Osteoblast (primary cell): ENCODE results near the gene IL24. TPM values are rescaled to one million over a fixed set of nuclear protein-coding genes. Genes with fewer than 3 reads are reported as not detected.
A peak's percentile ranks its signal among the peaks of the same experiment; 100 is the strongest.

Experiments used
- DNase-seq: peaks from one replicate; pipeline ENCODE4 v3.0.0; 2011; ENCODE audit warnings: low spot score, mixed read lengths; ENCODE audit not compliant: insufficient read length; ENCODE audit errors: missing footprints
- H2AFZ ChIP-seq: 2 replicates; pipeline ENCODE4 v1.6.0; 2011; ENCODE audit warnings: mild to moderate bottlenecking, low read length
- H3K27ac ChIP-seq: 2 replicates; pipeline ENCODE4 v1.5.1; 2011; ENCODE audit warnings: mild to moderate bottlenecking, low read depth, low read length, moderate library complexity
- H3K27me3 ChIP-seq: 2 replicates; pipeline ENCODE4 v1.6.0; 2012; ENCODE audit warnings: mild to moderate bottlenecking, control low read depth, inconsistent platforms, low read length, moderate library complexity; ENCODE audit not compliant: insufficient read depth
- H3K36me3 ChIP-seq: 2 replicates; pipeline ENCODE4 v1.5.1; 2011; ENCODE audit warnings: mild to moderate bottlenecking, low read length, control low read depth, moderate library complexity; ENCODE audit not compliant: insufficient read depth
- H3K4me1 ChIP-seq: 2 replicates; pipeline ENCODE4 v1.5.1; 2011; ENCODE audit warnings: mild to moderate bottlenecking, low read length, control low read depth, moderate library complexity; ENCODE audit not compliant: insufficient read depth
- H3K4me2 ChIP-seq: 2 replicates; pipeline ENCODE4 v1.6.0; 2011; ENCODE audit warnings: mild to moderate bottlenecking, low read length; ENCODE audit not compliant: insufficient read depth
- H3K4me3 ChIP-seq: fragments of 200-600 bp; sonication (generic); 3 replicates; pipeline ENCODE4 v1.5.1; 2012; ENCODE audit warnings: mild to moderate bottlenecking, low read length, inconsistent platforms; ENCODE audit not compliant: insufficient read depth
- H3K79me2 ChIP-seq: 2 replicates; pipeline ENCODE4 v1.6.0; 2012; ENCODE audit warnings: mild to moderate bottlenecking, low read length, control low read depth, inconsistent platforms; ENCODE audit not compliant: insufficient read depth
- H3K9me3 ChIP-seq: 2 replicates; pipeline ENCODE4 v1.5.1; 2011; ENCODE audit warnings: low read depth, low read length, control low read depth
- H4K20me1 ChIP-seq: 2 replicates; pipeline ENCODE4 v1.6.0; 2012; ENCODE audit warnings: mild to moderate bottlenecking, low read length, control low read depth; ENCODE audit not compliant: insufficient read depth
- total RNA-seq: library from RNA; depleted of rRNA; stranded (reverse); fragments of >200 nt; gene quantifications from 2 replicates; pipeline ENCODE4 v1.2.3, GENCODE V29; 2012
- TF ChIP-seq, protein P1 (sequence below): IDR thresholded peaks from 2 replicates; pipeline ENCODE4 v1.5.1; 2011; ENCODE audit warnings: mild to moderate bottlenecking, low read depth, low read length, moderate library complexity; ENCODE audit errors: extremely low read depth

Gene IL24
- total RNA-seq, 1 donor = not detected

DNA sequence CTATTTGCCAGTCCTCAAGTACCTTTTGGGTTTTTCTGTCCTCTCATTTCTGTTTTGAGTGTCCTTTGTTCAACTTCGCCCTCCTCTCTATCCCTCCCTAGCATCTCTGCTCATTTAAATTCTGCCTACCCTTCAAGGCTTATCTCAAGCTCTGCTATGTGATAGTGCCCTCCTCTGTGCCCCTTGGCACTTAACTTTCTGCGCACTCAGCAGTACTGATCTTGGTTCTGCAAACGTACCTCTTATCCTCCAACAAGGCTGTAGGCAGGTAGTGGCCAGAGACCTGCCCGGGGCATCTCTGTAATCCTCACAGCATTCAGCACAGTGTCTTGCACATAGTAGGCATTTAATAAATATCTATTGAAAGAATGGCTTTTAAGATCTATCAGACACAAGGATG, 37.1 kb upstream of the IL24 start:
- Histone ChIP-seq H4K20me1 (no peaks in the 10 kb centered on the region), H3K4me1 (peaks cover 2% of the 10 kb centered on the region), H3K27me3 (peaks cover 36% of the 10 kb centered on the region), H3K36me3 (no peaks in the 10 kb centered on the region), H3K79me2 (no peaks in the 10 kb centered on the region), H3K4me2 (no peak overlapping the region), H3K9me3 (no peaks in the 10 kb centered on the region), H2AFZ (no peak overlapping the region), H3K27ac (no peak overlapping the region), H3K4me3 (no peak overlapping the region)
- DNase-seq = no peak
- TF ChIP-seq, protein P1, sequence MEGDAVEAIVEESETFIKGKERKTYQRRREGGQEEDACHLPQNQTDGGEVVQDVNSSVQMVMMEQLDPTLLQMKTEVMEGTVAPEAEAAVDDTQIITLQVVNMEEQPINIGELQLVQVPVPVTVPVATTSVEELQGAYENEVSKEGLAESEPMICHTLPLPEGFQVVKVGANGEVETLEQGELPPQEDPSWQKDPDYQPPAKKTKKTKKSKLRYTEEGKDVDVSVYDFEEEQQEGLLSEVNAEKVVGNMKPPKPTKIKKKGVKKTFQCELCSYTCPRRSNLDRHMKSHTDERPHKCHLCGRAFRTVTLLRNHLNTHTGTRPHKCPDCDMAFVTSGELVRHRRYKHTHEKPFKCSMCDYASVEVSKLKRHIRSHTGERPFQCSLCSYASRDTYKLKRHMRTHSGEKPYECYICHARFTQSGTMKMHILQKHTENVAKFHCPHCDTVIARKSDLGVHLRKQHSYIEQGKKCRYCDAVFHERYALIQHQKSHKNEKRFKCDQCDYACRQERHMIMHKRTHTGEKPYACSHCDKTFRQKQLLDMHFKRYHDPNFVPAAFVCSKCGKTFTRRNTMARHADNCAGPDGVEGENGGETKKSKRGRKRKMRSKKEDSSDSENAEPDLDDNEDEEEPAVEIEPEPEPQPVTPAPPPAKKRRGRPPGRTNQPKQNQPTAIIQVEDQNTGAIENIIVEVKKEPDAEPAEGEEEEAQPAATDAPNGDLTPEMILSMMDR = no peak

DNA sequence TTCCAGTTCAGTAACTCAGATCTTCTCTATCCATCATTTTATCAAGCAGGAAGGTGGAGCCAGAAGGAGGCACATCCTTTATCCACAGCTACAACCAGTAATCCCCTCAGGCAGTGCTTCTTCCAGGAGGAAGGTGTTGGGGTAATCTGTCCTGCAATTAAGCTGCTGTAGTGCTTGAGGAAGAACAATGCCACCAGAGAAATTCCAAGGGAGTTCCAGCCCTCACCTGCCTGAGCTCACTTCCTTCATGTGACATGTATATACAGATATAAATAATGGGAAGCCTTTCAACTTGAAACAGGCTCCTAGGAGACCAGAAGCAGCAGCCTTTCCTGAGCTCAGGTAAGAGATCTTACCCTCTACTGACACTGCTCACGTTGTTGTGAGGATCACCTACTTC, 34.0 kb upstream of the IL24 start:
- no peak for DNase-seq
- H3K9me3 ChIP-seq = no peaks in the 10 kb centered on the region
- H2AFZ ChIP-seq = no peak overlapping the region
- no peaks in the 10 kb centered on the region for H4K20me1 ChIP-seq
- H3K4me2 ChIP-seq = no peak overlapping the region
- H3K4me1 ChIP-seq = peaks cover 4% of the 10 kb centered on the region
- peaks cover 32% of the 10 kb centered on the region for H3K27me3 ChIP-seq
- no peaks in the 10 kb centered on the region for H3K79me2 ChIP-seq
- H3K4me3 ChIP-seq = no peak overlapping the region
- TF ChIP-seq, protein P1 = no peak
- H3K27ac ChIP-seq = no peak overlapping the region
- H3K36me3 ChIP-seq = no peaks in the 10 kb centered on the region

DNA sequence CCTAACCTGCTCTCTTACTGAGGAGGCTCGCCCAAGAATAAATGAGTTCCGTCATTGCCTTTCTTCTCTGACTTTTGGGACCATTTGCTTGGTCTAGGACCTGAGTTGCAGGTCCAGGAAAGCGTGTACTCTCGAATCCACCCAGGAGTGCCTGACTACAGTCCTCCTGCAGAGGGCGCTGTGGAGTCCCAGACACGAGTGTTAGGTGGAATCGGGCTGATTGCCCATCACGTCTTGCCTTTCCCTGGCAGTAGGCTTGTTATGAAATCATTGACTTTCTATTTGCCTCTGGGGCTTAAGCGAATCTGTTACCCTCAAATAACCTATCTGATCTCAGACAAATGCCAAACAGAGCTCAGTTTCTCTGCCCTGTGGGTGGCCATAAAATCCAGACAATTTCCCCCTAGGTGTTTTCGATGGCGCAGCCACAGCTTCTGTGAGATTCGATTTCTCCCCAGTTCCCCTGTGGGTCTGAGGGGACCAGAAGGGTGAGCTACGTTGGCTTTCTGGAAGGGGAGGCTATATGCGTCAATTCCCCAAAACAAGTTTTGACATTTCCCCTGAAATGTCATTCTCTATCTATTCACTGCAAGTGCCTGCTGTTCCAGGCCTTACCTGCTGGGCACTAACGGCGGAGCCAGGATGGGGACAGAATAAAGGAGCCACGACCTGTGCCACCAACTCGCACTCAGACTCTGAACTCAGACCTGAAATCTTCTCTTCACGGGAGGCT, 32.1 kb upstream of the IL24 start, which contains the start of gene IL20:
Gene IL20, plus strand, starts transcription at position 685 of the 733 bp plus-strand sequence. CDS start 230 bp downstream, outside the sequence.
- no peak within 1 kb of the TSS for H2AFZ ChIP-seq
- H3K9me3 ChIP-seq = no peaks in the 10 kb centered on the region
- TF ChIP-seq, protein P1 = peak; percentile 99
- no peaks in the 10 kb centered on the region for H3K36me3 ChIP-seq
- peak; percentile 67 for DNase-seq
- peaks cover 20% of the 10 kb centered on the region for H3K27me3 ChIP-seq
- no peaks in the 10 kb centered on the region for H4K20me1 ChIP-seq
- no peak within 1 kb of the TSS for H3K4me3 ChIP-seq
- H3K4me2 ChIP-seq = peak within 1 kb of the TSS; percentile 32
- no peaks in the 10 kb centered on the region for H3K79me2 ChIP-seq
- H3K4me1 ChIP-seq = peaks cover 4% of the 10 kb centered on the region
- H3K27ac ChIP-seq = no peak within 1 kb of the TSS

DNA sequence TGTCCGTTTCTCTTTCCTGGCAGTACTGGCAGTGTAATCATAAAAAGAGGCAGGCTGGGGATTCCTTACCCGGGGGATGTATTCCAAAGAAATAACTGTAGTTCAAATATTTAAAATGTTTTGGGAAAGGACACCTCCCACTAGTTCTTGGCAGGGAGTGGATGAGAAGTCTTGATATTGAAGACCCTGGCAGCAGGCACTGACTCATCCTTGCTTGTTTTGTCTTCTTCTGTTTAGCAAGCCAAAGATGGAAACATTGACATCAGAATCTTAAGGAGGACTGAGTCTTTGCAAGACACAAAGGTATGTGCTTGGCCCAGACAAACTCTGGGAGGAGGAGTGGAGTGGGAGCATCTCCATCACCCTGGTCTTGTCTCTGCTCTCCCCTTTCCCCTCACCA, 31.2 kb upstream of the IL24 start:
- H3K4me3 ChIP-seq = no peak overlapping the region
- H3K9me3 ChIP-seq = no peaks in the 10 kb centered on the region
- no peaks in the 10 kb centered on the region for H3K79me2 ChIP-seq
- no peak overlapping the region for H3K27ac ChIP-seq
- no peaks in the 10 kb centered on the region for H4K20me1 ChIP-seq
- TF ChIP-seq, protein P1 = no peak
- no peak overlapping the region for H3K4me2 ChIP-seq
- H3K4me1 ChIP-seq = peaks cover 4% of the 10 kb centered on the region
- no peak for DNase-seq
- H2AFZ ChIP-seq = no peak overlapping the region
- H3K27me3 ChIP-seq = peaks cover 13% of the 10 kb centered on the region
- H3K36me3 ChIP-seq = no peaks in the 10 kb centered on the region
